GM11168 (cell line): ENCODE measurements around the gene SNRNP25.

ENCODE experiments used
- in situ Hi-C: fragments of 300-500 bp; cut with MboI; formaldehyde crosslinking; loops from one replicate; pipeline ENCODE4 v1.12.0; 2022; ENCODE audit warnings: low sequenced_read_pairs; ENCODE audit not compliant: unreplicated experiment

SNRNP25 gene

DNA sequence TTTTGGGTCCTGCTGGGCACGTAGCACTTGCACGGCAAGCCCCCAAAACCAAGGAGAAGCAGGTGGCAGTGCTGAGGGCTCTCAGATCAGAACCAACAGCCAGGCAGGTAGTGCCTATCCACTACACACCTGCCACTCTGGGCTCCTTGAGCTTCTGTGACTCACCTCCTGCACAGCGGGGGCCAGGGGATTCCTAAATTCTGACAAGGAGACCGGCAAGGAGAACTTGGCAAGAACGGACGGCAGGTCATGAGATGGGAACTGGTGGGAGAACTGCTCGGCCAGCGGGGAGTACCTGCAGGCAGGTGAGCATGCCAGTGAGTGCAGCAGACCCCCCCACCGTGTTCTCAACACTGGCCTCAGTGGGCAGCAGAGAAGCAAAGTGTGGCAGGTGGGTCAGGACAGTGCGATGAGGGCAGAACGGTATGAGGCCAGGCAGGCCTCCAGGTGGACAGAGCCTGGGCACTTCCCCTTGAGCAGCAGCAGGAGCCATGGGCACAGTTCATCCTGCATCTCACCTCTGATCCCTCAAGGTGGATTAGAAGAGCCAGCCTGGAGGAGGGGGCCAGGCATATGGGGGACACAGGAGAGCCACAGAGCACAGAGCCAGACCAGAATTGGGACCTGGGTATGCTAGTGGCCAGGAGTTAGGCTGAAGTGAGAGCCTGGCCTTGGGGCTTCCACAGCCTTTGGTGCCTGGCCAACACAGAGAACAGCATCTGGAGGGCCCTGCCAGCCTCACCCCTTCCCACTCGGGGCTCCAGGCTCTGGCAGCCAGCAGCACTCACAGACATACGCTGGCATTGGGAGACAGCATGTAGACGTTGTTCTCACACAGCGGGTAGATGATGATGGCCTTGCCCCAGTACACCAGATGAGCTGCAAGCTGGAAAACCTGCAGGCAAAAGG is 39.1 kb downstream of the SNRNP25 start:
- in situ Hi-C loops: no loop called here

DNA sequence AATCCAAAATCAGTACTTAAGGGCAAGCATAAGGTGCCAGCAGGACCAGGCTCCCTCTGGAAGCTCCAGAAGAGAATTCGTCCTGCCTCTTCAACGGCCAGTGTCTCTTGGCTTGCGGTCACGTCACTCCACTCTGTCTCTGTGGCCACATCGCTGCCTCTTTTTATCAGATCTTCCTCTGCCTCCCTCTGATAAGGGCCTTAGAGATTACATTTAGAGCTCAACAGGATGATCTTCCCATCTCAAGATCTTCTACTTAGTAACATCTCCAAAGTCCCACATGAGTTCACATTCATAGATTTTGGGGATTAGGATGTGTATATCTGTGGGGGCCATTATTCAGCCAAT is 41.3 kb downstream of the SNRNP25 start:
- in situ Hi-C loops: no loop called here

DNA sequence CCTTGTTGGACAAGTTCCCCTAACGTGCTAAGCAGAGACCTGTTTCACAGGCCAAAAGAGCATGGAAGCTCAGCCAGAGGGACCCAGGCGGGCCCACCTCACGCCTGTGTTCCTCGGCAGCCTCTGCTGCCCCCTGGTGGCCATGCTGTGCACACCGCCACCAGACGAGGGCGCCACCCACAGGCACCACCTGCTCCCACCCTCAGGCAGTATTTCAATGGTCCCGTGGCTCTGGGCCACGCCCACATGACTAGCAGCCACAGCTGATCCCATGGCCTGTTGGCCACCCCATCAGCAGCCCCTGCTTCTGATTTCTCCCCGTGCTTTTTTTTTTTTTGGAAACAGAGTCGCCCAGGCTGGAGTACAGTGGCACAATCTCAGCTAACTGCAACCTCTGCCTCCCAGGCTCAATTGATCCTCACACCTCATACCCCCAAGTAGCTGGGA is 43.3 kb downstream of the SNRNP25 start:
- in situ Hi-C loops: no loop called here

DNA sequence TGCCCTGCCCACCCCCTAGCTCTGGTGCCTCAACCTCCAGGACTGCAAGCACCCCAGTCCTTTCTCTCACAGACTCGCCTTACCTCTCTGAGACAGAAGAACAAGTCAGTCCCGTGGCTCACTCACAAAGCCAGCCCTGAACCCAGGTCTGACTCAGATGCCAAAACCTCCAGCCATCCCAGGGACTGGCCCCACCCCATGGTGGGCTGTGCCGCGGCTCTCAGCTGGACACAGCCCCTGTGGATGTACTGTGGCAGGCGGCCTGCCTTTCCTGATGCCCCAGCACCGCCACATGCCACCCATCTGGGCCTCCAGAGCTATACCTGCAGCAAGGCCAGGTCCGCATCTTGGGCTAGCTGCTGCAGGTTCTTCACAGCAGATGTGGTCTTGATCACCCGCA is 44.2 kb downstream of the SNRNP25 start:
- in situ Hi-C loops: no loop called here

DNA sequence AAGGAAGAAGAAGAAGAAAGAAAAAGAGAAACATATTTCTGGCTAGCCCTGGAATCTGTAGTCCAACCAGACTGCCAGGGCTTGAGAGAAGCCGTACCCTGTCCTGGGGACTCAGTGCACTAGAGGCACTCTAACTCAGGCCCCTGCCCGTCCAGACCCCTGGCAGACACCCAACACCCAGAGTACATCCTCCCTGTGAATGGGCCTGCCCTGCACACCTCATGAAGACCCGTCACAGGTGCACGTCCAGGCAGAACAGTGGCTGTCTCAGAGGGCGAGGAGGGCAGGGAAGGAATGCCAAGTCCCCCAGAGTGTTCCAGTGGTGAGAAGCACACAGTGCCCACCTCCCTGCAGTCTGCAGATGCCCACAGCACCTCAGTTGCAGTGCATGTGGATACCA is 47.4 kb downstream of the SNRNP25 start:
- in situ Hi-C loops: no loop called here

DNA sequence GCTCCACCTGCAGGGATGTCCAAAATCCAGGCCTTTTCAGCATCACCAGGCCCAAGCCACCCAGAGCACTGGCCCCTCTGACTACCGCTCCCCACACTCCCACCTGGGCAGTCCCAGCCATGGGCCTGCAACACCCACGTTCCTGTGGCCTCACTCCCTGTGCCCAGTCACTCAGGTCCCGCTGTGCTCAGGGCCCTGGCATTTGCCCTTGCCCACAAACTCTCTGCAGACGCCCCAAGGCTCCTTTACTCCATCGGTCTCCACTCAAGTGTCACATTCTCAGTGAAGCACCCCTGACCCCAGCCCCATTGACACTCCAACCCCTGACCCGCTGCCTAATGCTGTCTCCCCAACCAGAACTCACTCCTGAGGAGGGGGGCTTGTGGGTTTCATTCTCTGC is 48.0 kb downstream of the SNRNP25 start:
- in situ Hi-C loops: no loop called here

DNA sequence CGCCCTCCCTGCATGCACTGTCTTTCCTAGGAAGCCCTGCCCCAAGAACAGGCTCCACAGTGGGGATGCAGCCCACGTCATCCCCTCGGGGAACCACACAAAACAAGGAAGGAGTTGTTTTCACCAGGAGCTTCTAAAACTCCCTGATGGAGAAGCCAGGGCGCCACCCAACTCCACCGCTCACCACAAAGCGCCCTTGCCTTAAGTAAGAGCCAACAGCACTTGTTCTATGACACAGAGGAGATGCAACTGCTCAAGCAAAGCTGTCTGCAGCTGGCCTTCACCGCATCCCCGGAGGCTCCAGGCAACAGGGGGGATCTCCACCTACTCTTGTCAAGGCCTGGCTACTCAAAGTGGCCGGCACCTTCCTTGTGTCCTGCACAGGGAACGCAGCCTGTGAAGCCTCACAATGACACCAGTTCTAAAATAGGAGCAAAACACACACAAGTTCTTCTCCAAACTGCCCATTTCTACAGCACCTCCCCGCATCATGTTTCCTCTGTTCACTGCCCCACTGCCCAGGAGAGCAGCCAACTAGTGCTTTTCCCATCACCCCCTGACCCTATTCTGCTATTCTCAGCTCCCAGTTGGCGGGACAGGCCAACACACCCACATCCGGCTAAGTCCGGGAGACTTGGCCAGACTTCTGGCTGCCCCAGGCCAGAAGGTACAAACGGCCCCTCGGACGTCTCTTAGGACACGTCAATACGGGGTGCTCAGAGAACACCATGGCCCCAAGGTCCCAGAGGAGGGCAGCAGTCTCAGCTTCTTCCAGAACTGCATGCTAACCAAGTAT is 48.6 kb downstream of the SNRNP25 start:
- in situ Hi-C loops: no loop called here

DNA sequence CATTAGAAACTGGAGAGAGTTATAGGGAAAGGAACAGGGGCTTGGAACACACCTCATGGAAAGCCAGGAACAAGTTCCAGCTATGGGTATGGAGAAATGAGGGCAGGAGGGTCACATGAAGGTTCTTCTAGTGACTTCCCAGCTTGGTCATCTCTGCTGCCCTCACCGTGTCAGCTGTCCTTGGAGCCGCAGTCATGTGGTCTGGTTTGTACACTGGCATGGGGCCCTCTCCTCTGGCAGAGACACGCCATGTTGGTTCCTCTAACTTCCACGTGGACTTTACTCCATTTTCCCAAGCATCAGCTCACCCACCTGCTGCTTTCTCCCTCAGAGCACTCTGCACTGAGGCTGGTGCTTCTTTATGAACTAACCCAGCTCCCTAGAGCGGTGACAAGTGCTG is 50.7 kb downstream of the SNRNP25 start:
- in situ Hi-C loops: no loop called here

DNA sequence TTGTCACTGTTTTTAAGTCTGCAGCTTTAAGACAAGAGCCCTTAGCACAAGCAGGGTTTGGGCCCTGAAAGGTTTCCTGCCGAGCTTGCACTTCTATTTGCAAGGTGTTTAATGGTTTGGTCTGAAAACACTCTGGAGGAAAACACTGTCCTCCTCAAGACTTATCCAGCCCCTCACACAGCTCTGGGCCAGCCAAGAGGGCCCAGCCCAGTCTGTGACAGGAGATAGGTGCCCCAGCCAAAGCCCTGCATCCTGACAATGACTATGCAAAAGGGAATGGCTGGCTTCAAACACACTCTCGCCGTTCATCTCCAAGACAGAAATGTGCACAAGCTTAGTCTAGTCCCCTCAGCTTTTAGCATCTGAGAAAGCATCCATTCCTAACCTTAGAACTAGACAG is 51.3 kb downstream of the SNRNP25 start:
- in situ Hi-C loops: no loop called here

DNA sequence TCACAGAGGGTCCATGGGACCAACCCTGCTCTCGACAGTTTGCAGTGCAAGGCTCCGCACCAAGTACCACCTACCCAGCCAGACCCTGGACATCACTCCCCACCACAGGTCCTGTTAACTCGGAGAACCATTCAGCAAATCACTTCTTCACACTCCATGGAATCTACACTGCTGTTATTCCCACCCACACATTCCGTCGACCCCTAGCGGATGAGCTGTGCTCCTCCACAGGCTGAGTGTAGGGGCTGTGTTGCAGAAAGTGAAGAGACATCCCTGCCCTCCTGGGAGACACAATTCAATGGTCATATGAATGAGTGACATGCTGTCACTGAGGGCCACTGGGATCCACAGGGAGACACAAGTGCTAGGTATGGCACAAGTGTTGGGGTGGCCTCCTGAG is 51.9 kb downstream of the SNRNP25 start:
- in situ Hi-C loops: no loop called here

DNA sequence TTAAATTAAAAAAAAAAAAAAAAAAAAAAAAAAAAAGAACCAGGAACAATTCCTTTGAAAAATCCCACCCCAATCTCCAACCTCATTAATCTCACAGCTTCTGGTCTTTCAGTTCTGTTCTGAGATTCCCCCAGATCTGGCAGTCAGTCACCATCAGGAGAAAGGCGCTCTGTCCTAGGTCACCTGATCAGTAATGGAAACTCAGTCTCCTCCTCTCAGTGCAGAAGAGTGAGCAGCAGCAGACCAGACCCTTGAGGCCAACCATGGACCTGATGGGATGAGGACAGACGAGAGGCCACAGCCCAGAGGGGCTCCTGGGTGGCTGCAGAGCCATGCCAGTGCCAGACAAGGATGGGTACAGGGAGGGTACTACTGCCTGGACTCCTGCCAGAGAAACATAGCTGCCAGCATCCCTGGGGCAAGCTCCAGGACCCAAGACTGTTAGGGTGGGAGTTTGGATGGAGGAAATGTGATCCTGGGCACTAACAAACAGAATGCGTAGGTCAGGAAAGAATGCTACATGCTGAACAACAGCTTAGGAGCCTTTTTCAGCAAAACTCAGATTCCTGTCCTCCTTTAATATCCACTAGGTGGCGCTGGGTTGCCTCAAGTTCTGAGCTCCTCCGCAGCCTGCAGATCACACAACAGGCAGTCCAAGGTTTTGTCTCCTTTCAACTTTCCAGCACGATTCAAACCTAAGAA is 53.1 kb downstream of the SNRNP25 start:
- in situ Hi-C loops: no loop called here
